Measurements from ENCODE around the gene OR5T3.

The OR5T3 gene

GRCh38 chr11:56251954-56252353, at the start of gene OR5T3:
Gene OR5T3, plus strand, starts transcription at chr11:56252254. Its CDS starts 0 bp downstream, at chr11:56252254.
- no peak for DNase-seq

GRCh38 chr11:56207790-56208189, 44.3 kb upstream of the OR5T3 start:
- DNase-seq = no peak

GRCh38 chr11:56214537-56214936, 37.5 kb upstream of the OR5T3 start:
- DNase-seq = no peak

- peak; percentile 32 for DNase-seq
Measured at GRCh38 chr11:56219735-56220134, 32.3 kb upstream of the OR5T3 start.

- DNase-seq = no peak
Measured at GRCh38 chr11:56234155-56234554, 17.9 kb upstream of the OR5T3 start, which contains the start of gene OR5T2. Gene OR5T2, minus strand, starts transcription at chr11:56234255. Its CDS starts 1,193 bp downstream, at chr11:56233062.

GRCh38 chr11:56271092-56271491, 19.0 kb downstream of the OR5T3 start:
- DNase-seq = peak; percentile 42

- no peak for DNase-seq
Measured at GRCh38 chr11:56273854-56274253, 21.8 kb downstream of the OR5T3 start, which contains the start of gene OR5T1. Gene OR5T1, plus strand, starts transcription at chr11:56274154. Its CDS starts 1,485 bp downstream, at chr11:56275639.

- DNase-seq = no peak
Measured at GRCh38 chr11:56292154-56292553, 40.1 kb downstream of the OR5T3 start, which contains the start of gene OR8H1. Gene OR8H1, minus strand, starts transcription at chr11:56292254. Its CDS starts 1,192 bp downstream, at chr11:56291062.

GRCh38 chr11:56296898-56297297, 44.8 kb downstream of the OR5T3 start:
- DNase-seq = no peak
